ENCODE results near the gene DOCK3.

GRCh38 chr3:50661321-50661837, 13.3 kb upstream of the DOCK3 start:
- TF ChIP-seq CTCF (IDR thresholded peaks at IDR 0.05; ENCODE audit: extremely low read depth in 1 of 2, insufficient read depth in 1 of 2, low read depth in 1 of 2, low read length in 2 of 2) (no peak), FOS (IDR thresholded peaks at IDR 0.05; ENCODE audit: borderline replicate concordance, insufficient read depth, low read length) (no peak), POLR2A (IDR thresholded peaks at IDR 0.05; ENCODE audit: low read depth, low read length) (no peak)

Data from endothelial cell of umbilical vein (primary cell).